ENCODE measurements around the gene ADIPOQ.
"Not testable (repeated sequence)": the region's sequence is repeated elsewhere in the genome, so short reads cannot be mapped to it uniquely, and the experiment has no call there.

Gene ADIPOQ

DNA sequence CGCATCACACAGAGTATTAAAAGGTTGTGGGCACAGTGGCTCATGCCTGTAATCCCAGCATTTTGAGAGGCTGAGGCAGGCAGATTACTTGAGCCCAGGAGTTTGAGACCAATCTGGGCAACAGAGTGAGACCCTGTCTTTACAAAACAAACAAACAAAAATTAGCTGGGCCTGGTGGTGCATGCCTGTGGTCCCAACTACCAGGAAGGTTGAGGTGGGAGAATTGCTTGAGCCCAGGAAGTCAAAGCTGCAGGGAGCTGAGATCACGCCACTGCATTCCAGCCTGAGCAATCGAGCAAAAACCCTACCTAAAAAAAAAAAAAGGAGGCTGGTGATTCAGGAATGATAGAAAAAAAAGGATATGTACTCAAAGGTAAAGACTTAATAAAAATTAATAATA, 59.6 kb downstream of the ADIPOQ start:
- no peak for DNase-seq (ENCODE audit: low spot score)

DNA sequence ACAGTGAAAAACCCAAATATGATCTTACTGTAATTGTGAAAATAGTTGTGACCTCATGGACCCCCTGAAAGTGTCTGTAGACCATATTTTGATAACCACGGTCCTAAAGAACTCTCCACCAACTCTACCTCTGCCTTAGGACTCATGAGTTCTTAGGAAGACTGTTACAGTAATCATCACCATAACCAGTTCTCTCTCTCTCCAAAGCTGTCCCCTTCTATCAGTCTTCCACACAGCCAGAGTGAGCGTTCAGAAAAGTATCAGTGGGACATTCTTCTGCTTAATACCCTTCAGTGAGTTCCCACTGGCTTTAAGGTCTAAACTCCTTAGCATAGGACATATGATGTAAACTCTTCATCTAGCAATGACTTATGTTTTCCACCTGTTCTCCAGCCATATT, 60.2 kb downstream of the ADIPOQ start:
- DNase-seq (ENCODE audit: low spot score) = no peak

DNA sequence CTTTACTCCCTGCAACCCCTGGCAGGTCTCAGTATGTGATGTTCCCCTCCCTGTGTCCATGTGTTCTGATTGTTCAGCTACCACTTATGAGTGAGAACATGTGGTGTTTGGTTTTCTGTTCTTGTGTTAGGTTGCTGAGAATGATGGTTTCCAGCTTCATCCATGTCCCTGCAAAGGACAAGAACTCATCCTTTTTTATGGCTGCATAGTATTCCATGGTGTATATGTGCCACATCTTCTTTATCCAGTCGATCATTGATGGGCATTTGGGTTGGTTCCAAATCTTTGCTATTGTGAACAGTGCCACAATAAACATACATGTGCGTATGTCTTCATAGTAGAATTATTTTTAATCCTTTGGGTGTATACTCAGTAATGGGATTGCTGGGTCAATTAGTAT, 61.2 kb downstream of the ADIPOQ start:
- DNase-seq (ENCODE audit: low spot score) = not testable (repeated sequence)

DNA sequence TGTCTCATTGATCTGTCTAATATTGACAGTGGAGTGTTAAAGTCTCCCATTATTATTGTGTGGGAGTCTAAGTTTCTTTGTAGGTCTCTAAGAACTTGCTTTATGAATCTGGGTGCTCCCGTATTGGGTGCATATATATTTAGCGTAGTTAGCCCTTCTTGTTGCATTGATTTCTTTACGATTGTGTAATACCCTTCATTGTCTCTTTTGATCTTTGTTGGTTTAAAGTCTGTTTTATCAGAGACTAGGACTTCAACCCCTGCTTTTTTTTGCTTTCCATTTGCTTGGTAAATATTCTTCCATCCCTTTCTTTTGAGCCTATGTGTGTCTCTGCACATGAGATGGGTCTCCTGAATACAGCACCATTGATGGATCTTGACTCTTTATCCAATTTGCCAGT, 64.6 kb downstream of the ADIPOQ start:
- DNase-seq (ENCODE audit: low spot score) = not testable (repeated sequence)
